ENCODE results near the gene TNFRSF13B. TPM values are rescaled to one million over a fixed set of nuclear protein-coding genes. Genes with fewer than 3 reads are reported as not detected.

The TNFRSF13B gene
- total RNA-seq, 1 donor from 2014 or later: not detected

DNA sequence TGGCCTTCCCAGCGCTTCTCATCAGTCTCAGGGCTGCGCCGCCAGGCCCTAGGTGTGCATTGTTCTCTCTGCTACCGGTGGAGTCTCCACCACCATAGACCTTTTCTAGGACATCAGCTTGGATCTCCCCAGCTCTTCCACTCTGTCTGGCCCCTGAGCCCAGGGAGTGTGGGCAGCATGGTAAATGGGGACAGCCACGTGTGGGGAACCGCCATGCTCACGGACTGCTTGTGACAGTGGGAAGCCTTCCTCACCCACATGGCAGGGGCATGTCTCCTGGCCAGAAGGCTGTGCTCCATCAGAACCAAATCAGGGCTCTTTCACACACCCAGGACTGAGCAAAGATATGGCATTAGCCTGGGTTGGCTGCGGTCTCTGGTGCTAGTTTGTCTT lies 51.3 kb downstream of the TNFRSF13B start:
- peaks cover 1% of the 10 kb centered on the region for H3K4me1 Mint-ChIP-seq (ENCODE audit: low read depth)
- H3K27me3 Mint-ChIP-seq: peaks cover 2% of the 10 kb centered on the region
- no peak for DNase-seq (ENCODE audit: low spot score, unreplicated experiment)
- no peaks in the 10 kb centered on the region for H3K36me3 Mint-ChIP-seq (ENCODE audit: insufficient read depth)
- no peak overlapping the region for H3K27ac Mint-ChIP-seq
- TF ChIP-seq, protein P1, sequence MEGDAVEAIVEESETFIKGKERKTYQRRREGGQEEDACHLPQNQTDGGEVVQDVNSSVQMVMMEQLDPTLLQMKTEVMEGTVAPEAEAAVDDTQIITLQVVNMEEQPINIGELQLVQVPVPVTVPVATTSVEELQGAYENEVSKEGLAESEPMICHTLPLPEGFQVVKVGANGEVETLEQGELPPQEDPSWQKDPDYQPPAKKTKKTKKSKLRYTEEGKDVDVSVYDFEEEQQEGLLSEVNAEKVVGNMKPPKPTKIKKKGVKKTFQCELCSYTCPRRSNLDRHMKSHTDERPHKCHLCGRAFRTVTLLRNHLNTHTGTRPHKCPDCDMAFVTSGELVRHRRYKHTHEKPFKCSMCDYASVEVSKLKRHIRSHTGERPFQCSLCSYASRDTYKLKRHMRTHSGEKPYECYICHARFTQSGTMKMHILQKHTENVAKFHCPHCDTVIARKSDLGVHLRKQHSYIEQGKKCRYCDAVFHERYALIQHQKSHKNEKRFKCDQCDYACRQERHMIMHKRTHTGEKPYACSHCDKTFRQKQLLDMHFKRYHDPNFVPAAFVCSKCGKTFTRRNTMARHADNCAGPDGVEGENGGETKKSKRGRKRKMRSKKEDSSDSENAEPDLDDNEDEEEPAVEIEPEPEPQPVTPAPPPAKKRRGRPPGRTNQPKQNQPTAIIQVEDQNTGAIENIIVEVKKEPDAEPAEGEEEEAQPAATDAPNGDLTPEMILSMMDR (IDR thresholded peaks at IDR 0.05; ENCODE audit: unreplicated experiment): no peak
- H3K4me3 Mint-ChIP-seq (ENCODE audit: low read depth): no peak overlapping the region
- no peaks in the 10 kb centered on the region for H3K9me3 Mint-ChIP-seq (ENCODE audit: low read depth)

DNA sequence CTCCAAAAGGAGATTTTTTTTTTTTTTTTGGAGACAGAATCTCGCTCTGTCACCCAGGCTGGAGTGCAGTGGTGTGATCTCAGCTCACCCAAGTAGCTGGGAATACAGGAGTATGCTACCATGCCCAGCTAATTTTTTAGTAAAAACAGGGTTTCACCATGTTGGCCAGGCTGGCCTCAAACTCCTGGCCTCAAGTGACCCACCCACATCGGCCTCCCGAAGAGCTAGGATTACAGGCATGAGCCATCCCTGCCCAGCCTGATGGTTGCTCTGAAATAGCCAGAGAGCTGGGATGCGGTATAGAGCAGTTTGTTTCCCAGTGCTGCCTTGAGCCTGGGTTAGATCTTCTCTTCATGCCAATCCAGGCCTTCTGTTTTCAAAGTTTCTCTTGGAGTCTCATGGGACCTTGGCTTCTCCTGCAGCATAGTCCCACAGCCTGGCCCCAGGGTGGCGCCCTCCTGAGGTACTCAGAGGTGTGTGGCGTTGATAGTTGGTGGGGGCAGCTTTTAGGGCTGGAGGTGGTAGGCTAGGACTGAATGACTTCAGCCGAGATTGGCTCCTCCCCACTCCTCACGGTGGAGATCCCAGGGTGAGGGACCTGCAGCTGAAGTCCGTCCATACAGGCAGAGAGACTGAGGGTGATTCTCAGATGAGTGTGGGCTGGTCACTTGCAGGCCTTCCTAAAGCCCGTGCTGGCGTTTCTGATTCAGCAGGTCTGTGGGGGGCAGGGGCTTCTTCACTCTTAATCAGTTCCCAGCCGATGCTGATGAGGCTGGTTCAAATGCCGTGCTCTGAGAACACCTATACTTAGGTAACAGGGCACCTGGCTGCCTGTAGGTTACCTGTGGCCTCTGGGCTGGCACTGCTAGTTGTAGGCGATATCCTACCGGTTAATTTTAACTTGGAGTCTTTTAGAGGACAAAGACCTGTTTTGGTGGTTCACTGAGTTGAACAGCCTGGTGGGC lies 52.0 kb downstream of the TNFRSF13B start:
- TF ChIP-seq, protein P1 (IDR thresholded peaks at IDR 0.05; ENCODE audit: unreplicated experiment): no peak
- H3K9me3 Mint-ChIP-seq (ENCODE audit: low read depth): no peaks in the 10 kb centered on the region
- H3K27ac Mint-ChIP-seq: no peak overlapping the region
- H3K4me1 Mint-ChIP-seq (ENCODE audit: low read depth): peaks cover 1% of the 10 kb centered on the region
- H3K27me3 Mint-ChIP-seq: peaks cover 2% of the 10 kb centered on the region
- no peak overlapping the region for H3K4me3 Mint-ChIP-seq (ENCODE audit: low read depth)
- H3K36me3 Mint-ChIP-seq (ENCODE audit: insufficient read depth): no peaks in the 10 kb centered on the region
- no peak for DNase-seq (ENCODE audit: low spot score, unreplicated experiment)

DNA sequence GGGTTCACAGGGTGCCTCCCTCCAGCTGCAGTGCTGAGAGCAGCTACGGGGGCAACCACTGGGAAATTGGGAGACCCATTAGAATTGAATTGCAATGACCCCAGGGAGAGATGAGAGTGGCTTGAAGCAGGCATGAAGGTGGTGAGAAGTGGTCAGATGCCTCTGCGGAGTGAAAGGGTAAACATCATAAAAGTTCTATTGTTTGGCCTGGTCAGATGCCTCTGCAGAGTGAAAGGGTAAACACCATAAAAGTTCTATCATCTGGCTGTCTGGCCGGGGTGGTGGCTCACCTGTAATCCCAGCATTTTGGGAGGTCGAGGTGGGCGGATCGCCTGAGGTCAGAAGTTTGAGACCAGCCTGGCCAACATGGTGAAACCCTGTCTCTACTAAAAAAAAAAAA lies 53.5 kb downstream of the TNFRSF13B start:
- peaks cover 1% of the 10 kb centered on the region for H3K4me1 Mint-ChIP-seq (ENCODE audit: low read depth)
- H3K27me3 Mint-ChIP-seq: no peaks in the 10 kb centered on the region
- H3K27ac Mint-ChIP-seq: no peak overlapping the region
- TF ChIP-seq, protein P1 (IDR thresholded peaks at IDR 0.05; ENCODE audit: unreplicated experiment): no peak
- H3K9me3 Mint-ChIP-seq (ENCODE audit: low read depth): no peaks in the 10 kb centered on the region
- no peaks in the 10 kb centered on the region for H3K36me3 Mint-ChIP-seq (ENCODE audit: insufficient read depth)
- no peak for DNase-seq (ENCODE audit: low spot score, unreplicated experiment)
- H3K4me3 Mint-ChIP-seq (ENCODE audit: low read depth): no peak overlapping the region

DNA sequence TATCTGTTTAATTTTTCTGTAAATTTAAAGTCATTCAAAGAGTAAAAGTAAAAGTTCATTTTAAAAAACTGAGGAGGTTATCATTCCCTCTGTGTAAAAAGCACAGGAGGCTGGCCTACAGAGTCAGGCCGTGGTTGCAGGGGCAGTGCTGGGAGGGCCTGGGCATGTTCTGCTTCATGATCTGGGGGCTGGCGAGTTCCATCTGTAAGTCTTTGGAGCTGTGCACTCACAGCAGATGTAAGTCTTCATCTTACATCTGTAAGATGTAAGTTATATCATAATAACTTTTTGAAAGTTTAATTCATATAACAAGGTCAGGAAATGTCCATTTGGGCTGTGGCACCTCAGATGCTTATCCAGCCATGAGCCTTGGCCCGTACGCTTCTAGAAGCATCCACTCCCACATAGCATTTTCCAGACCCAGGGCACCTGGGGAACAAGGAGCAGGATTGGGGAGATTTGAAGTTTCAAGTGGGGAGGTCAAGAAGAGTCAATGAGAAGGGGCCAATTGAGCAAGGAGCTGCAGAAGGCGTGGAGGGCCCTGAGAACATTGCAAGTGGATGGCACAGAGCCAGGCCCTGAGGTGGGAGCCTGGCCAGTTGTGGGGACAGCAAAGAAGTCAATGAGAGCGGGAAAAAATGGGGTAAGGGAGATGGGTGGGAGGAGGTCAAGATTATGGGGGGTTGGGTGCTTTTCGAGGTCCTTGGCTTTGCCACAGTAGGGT lies 54.1 kb downstream of the TNFRSF13B start:
- Mint-ChIP-seq H3K27ac (no peak overlapping the region), H3K9me3 (ENCODE audit: low read depth) (no peaks in the 10 kb centered on the region), H3K27me3 (no peaks in the 10 kb centered on the region), H3K4me1 (ENCODE audit: low read depth) (peaks cover 1% of the 10 kb centered on the region), H3K36me3 (ENCODE audit: insufficient read depth) (no peaks in the 10 kb centered on the region), H3K4me3 (ENCODE audit: low read depth) (no peak overlapping the region)
- DNase-seq (ENCODE audit: low spot score, unreplicated experiment): no peak
- TF ChIP-seq, protein P1 (IDR thresholded peaks at IDR 0.05; ENCODE audit: unreplicated experiment): no peak

DNA sequence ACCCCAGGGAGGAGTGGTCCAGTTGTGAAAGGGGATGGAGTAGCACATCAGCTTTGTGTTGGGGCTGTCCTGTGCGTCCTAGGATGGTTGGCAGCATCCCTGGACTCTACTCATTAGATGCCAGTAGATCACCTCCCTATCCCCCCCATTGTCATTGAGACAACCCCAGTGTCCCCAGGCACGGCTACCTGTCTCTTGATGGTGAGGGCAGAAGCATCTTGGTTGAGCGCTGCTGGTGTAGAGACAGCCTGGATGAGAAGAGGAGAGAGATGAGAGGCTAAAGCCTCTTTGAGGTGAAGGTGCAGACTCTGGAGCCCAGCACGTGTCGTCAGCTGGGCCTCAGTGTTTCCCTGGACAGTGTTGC lies 55.4 kb downstream of the TNFRSF13B start:
- TF ChIP-seq, protein P1 (IDR thresholded peaks at IDR 0.05; ENCODE audit: unreplicated experiment): no peak
- H3K4me1 Mint-ChIP-seq (ENCODE audit: low read depth): peaks cover 1% of the 10 kb centered on the region
- DNase-seq (ENCODE audit: low spot score, unreplicated experiment): no peak
- no peak overlapping the region for H3K4me3 Mint-ChIP-seq (ENCODE audit: low read depth)
- no peaks in the 10 kb centered on the region for H3K36me3 Mint-ChIP-seq (ENCODE audit: insufficient read depth)
- H3K9me3 Mint-ChIP-seq (ENCODE audit: low read depth): no peaks in the 10 kb centered on the region
- no peak overlapping the region for H3K27ac Mint-ChIP-seq
- H3K27me3 Mint-ChIP-seq: no peaks in the 10 kb centered on the region

Measured in progenitor cell of endocrine pancreas (in vitro differentiated cells).